Measurements from ENCODE around the gene DGAT2L6. TPM values are rescaled to one million over a fixed set of nuclear protein-coding genes. Genes with fewer than 3 reads are reported as not detected.
A peak's percentile ranks its signal among the peaks of the same experiment; 100 is the strongest.

Gene DGAT2L6
- total RNA-seq, 1 donor from 2014 or later, result not detected

GRCh38 chrX:70254909-70255308 is 77.6 kb downstream of the DGAT2L6 start:
- no peaks in the 10 kb centered on the region for H3K9me3 Mint-ChIP-seq
- H3K27ac Mint-ChIP-seq, result peak overlapping the region; percentile 12
- H3K4me3 Mint-ChIP-seq, result no peak overlapping the region
- no peak for TF ChIP-seq CTCF (conservative IDR thresholded peaks at IDR 0.05)
- no peaks in the 10 kb centered on the region for H3K27me3 Mint-ChIP-seq
- H3K36me3 Mint-ChIP-seq, result no peaks in the 10 kb centered on the region
- no peak for DNase-seq (ENCODE audit: extremely low spot score, unreplicated experiment)
- H3K4me1 Mint-ChIP-seq (ENCODE audit: unreplicated experiment), result no peaks in the 10 kb centered on the region

Other genes with a start within 250 kb of the DGAT2L6 start
- not detected in 2 replicates for gene AWAT2, start 127.5 kb upstream of the DGAT2L6 start, total RNA-seq (ENCODE audit: low replicate concordance)
- not detected in 2 replicates for gene OTUD6A, start 115.0 kb upstream of the DGAT2L6 start, total RNA-seq (ENCODE audit: low replicate concordance)
- 60.3 and 60.4 TPM in 2 replicates for gene IGBP1, start 44.0 kb upstream of the DGAT2L6 start, total RNA-seq (ENCODE audit: low replicate concordance)
- gene AWAT1, start 57.2 kb downstream of the DGAT2L6 start, total RNA-seq (ENCODE audit: low replicate concordance), result not detected in 2 replicates
- not detected in 2 replicates for gene P2RY4, start 82.7 kb downstream of the DGAT2L6 start, total RNA-seq (ENCODE audit: low replicate concordance)
- gene ARR3, start 90.9 kb downstream of the DGAT2L6 start, total RNA-seq (ENCODE audit: low replicate concordance), result not detected in 2 replicates
- not detected in 2 replicates for gene RAB41, start 104.7 kb downstream of the DGAT2L6 start, total RNA-seq (ENCODE audit: low replicate concordance)
- 41.5 and 44.0 TPM in 2 replicates for gene PDZD11, start 112.4 kb downstream of the DGAT2L6 start, total RNA-seq (ENCODE audit: low replicate concordance)
- 8.6 and 29.8 TPM in 2 replicates for gene KIF4A, start 112.6 kb downstream of the DGAT2L6 start, total RNA-seq (ENCODE audit: low replicate concordance)
- gene GDPD2, start 245.8 kb downstream of the DGAT2L6 start, total RNA-seq (ENCODE audit: low replicate concordance), result 2.0 and 4.0 TPM in 2 replicates